ENCODE results near the gene RIPOR2. TPM values are rescaled to one million over a fixed set of nuclear protein-coding genes. Genes with fewer than 3 reads are reported as not detected.

Gene RIPOR2, protein sequence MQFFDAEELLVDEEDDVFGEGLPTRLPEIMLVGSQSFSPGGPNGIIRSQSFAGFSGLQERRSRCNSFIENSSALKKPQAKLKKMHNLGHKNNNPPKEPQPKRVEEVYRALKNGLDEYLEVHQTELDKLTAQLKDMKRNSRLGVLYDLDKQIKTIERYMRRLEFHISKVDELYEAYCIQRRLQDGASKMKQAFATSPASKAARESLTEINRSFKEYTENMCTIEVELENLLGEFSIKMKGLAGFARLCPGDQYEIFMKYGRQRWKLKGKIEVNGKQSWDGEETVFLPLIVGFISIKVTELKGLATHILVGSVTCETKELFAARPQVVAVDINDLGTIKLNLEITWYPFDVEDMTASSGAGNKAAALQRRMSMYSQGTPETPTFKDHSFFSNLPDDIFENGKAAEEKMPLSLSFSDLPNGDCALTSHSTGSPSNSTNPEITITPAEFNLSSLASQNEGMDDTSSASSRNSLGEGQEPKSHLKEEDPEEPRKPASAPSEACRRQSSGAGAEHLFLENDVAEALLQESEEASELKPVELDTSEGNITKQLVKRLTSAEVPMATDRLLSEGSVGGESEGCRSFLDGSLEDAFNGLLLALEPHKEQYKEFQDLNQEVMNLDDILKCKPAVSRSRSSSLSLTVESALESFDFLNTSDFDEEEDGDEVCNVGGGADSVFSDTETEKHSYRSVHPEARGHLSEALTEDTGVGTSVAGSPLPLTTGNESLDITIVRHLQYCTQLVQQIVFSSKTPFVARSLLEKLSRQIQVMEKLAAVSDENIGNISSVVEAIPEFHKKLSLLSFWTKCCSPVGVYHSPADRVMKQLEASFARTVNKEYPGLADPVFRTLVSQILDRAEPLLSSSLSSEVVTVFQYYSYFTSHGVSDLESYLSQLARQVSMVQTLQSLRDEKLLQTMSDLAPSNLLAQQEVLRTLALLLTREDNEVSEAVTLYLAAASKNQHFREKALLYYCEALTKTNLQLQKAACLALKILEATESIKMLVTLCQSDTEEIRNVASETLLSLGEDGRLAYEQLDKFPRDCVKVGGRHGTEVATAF
- 8.5 and 9.4 TPM in 2 replicates for total RNA-seq

DNA sequence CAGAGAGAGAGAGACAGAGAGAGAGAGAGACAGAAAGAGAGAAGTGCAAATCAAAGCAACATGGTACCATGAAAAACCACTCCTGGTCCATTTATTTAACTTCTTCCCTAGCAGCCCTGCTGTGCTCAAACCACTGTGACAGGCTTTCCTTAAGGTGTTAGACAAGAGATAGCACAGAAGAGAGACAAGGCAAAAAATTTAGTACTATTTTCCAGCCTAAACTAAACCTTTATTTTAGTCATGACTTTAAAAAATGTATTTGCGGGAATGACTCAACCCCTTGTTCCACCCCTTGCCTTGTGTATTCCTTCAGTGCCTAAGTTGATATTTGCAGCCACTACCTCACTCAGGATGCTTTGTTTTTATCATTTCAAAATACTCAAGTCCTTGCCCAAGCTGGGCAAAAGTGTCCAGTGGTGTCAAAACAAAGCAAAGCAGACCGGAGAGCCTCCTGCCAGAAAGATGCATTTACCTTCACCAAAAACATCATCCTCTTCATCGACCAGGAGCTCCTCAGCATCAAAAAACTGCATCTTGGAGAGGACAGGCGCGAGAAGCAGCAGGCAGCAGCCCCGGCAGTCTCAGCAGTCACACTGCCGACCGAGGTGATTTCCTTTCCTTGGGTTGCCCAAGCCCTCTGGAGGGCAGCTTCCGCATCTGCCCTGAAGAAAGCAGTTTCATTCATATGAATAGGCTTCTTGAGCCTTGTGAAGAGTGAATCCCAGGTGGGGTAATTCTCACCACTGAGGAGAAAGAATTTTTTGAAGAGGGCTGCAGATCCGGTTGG is at the start of gene RIPOR2:
TSS of gene RIPOR2 (minus strand) at position 595 of the 787 bp plus-strand sequence. CDS start at position 533, 62 bp downstream.
- Mint-ChIP-seq H3K4me1 (ENCODE audit: low read depth) (peaks cover 90% of the 10 kb centered on the region), H3K9me3 (no peaks in the 10 kb centered on the region)
- intact Hi-C loops (cut with micrococcal nuclease) = loop anchor here (1.0 to 10.0 kb wide), 6 partner anchors 7 to 239 kb away; no protein-coding TSS in a partner anchor

DNA sequence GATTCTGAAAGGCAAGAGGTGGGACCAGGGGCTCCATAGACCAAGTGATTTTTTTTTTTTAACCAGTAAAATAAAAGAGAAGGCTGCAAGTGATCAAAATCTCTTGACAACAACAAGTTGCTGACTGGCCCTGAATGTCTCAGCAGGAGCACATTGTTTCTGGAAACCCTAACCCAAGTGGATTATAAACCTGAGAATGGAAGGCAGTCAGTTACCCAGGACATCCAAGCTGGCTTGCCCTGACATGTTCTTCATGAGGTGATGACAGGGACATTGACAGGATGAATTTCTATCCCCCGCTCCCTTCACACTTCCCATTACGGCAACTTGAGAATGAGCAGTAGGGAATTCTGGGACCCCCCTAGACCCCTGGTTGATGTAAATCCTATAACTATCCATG is 49.6 kb upstream of the RIPOR2 start:
- no peak overlapping the region for H3K27ac Mint-ChIP-seq
- peaks cover 22% of the 10 kb centered on the region for H3K9me3 Mint-ChIP-seq
- peaks cover 30% of the 10 kb centered on the region for H3K36me3 Mint-ChIP-seq (ENCODE audit: low read depth)
- no peaks in the 10 kb centered on the region for H3K27me3 Mint-ChIP-seq (ENCODE audit: low read depth)
- intact Hi-C loops (cut with micrococcal nuclease) = no loop called here
- H3K4me3 Mint-ChIP-seq (ENCODE audit: low read depth) = no peak overlapping the region
- peaks cover 27% of the 10 kb centered on the region for H3K4me1 Mint-ChIP-seq (ENCODE audit: low read depth)
- DNase-seq (ENCODE audit: low spot score) = no peak

More for the DNA sequence above, at the start of gene RIPOR2:
- Mint-ChIP-seq H3K27me3 (ENCODE audit: low read depth) (no peaks in the 10 kb centered on the region), H3K36me3 (ENCODE audit: low read depth) (peaks cover 4% of the 10 kb centered on the region), H3K27ac (peak within 1 kb of the TSS; percentile 94), H3K4me3 (ENCODE audit: low read depth) (peak within 1 kb of the TSS; percentile 89)
- DNase-seq (ENCODE audit: low spot score) = peak; percentile 69

DNA sequence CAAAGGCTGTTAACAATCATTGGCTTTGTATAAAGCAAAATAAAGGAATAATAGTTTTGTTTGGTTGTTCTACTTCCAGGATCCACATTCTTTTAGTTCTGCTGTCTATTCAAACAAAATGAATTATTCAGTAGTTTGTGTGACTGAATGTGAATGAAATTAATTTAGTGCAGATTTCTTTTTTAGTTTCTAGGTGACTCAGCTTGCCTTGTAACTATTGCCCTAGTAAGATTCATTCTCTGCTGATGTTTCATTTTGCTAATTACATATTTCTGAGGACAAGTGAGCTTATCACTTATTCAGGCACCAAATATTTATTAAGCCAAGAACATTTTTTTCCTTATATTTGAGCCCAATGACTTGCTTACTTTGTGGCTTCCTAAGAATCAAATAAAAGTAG is 46.5 kb upstream of the RIPOR2 start:
- no peaks in the 10 kb centered on the region for H3K27me3 Mint-ChIP-seq (ENCODE audit: low read depth)
- intact Hi-C loops (cut with micrococcal nuclease) = no loop called here
- H3K27ac Mint-ChIP-seq = no peak overlapping the region
- no peak overlapping the region for H3K4me3 Mint-ChIP-seq (ENCODE audit: low read depth)
- DNase-seq (ENCODE audit: low spot score) = no peak
- peaks cover 17% of the 10 kb centered on the region for H3K36me3 Mint-ChIP-seq (ENCODE audit: low read depth)
- H3K9me3 Mint-ChIP-seq = peaks cover 10% of the 10 kb centered on the region
- peaks cover 30% of the 10 kb centered on the region for H3K4me1 Mint-ChIP-seq (ENCODE audit: low read depth)

DNA sequence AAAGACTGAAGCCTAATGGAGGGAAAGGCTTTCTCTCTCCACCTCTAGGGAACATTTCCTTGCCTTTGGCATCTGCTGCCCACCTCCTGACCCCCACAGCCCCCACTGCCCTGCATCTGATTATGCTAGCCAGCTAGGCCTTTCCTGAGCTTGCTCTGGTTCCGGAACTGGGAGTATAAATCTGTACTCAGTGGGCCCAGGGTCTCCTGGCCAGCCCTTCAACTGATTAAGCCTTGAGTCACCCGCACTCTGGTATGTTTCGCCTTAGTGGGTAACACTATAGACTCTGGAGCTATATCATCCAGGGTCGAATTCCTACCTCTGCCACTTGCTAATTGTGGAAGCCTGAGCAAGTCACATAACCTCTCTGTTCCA is 45.6 kb upstream of the RIPOR2 start:
- intact Hi-C loops (cut with micrococcal nuclease) = no loop called here

DNA sequence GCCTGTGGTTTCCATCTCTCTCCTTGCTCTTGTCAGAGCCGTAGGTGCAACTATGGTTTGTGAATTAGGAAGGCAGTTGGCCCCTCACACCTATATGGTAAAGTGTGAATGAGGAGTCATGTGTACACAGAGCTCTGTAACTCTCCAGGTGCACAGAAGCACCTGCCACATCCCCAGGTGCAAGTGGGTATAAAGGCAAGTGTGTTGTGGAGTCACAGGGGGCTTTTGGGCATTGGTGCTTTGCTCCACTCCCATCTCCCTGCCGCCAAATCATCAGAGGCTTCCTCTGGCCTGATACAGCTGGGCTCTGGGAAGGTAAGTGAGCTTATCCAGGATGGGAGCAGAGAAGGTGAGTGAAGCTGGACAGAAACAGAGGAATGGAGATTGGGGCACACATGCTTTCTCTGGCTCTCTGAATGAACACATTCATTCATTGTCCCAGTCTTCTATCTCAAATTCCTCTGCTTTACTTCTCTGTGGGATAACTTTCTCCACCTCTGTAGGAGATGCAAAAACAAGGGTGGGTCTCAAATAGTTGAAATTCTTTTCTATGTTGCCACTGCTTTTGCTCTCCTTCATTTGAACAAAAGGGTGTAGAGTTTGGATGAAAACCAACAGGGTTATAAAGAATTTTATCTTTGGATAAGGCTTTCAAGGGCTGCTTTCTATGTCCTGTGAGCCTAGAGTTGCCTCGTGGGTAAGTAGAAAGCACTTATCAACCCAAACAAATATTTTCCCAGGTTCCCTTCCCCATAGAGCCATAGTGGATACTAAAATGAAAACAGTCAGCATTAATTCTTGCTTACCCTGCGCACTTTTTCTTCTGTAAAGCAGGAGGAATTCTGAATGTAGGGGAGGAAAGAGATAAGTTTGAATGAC is 45.0 kb upstream of the RIPOR2 start:
- DNase-seq (ENCODE audit: low spot score) = no peak
- intact Hi-C loops (cut with micrococcal nuclease) = no loop called here
- no peaks in the 10 kb centered on the region for H3K27me3 Mint-ChIP-seq (ENCODE audit: low read depth)
- no peak overlapping the region for H3K27ac Mint-ChIP-seq
- H3K36me3 Mint-ChIP-seq (ENCODE audit: low read depth) = peaks cover 4% of the 10 kb centered on the region
- H3K9me3 Mint-ChIP-seq = no peaks in the 10 kb centered on the region
- peaks cover 26% of the 10 kb centered on the region for H3K4me1 Mint-ChIP-seq (ENCODE audit: low read depth)
- H3K4me3 Mint-ChIP-seq (ENCODE audit: low read depth) = no peak overlapping the region

More for the DNA sequence above, 45.6 kb upstream of the RIPOR2 start:
- Mint-ChIP-seq H3K4me1 (ENCODE audit: low read depth) (peaks cover 27% of the 10 kb centered on the region), H3K9me3 (peaks cover 1% of the 10 kb centered on the region), H3K36me3 (ENCODE audit: low read depth) (peaks cover 9% of the 10 kb centered on the region), H3K4me3 (ENCODE audit: low read depth) (no peak overlapping the region), H3K27ac (no peak overlapping the region), H3K27me3 (ENCODE audit: low read depth) (no peaks in the 10 kb centered on the region)
- no peak for DNase-seq (ENCODE audit: low spot score)

DNA sequence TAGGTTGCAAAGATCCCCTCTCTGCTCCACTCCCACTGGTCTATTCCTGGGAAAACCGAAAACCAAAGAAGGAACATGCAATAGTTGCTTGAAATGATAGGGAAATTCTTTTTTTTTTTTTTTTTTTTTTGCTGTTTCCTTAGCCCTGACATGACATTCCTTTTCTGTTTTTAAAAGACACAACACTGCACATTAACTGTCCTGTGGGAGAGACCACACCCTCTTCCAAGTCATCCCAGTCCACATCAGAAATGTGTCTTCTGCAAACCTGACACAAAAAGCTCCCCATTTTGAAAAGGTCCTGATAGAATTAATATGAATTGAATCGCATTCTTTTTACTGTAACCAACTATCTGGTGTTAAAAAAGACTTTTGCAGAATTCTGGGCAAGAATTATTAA is 43.4 kb upstream of the RIPOR2 start:
- H3K4me3 Mint-ChIP-seq (ENCODE audit: low read depth) = no peak overlapping the region
- no peaks in the 10 kb centered on the region for H3K9me3 Mint-ChIP-seq
- no peak overlapping the region for H3K27ac Mint-ChIP-seq
- intact Hi-C loops (cut with micrococcal nuclease) = no loop called here
- H3K36me3 Mint-ChIP-seq (ENCODE audit: low read depth) = peaks cover 4% of the 10 kb centered on the region
- H3K4me1 Mint-ChIP-seq (ENCODE audit: low read depth) = peaks cover 35% of the 10 kb centered on the region
- no peak for DNase-seq (ENCODE audit: low spot score)
- H3K27me3 Mint-ChIP-seq (ENCODE audit: low read depth) = no peaks in the 10 kb centered on the region

DNA sequence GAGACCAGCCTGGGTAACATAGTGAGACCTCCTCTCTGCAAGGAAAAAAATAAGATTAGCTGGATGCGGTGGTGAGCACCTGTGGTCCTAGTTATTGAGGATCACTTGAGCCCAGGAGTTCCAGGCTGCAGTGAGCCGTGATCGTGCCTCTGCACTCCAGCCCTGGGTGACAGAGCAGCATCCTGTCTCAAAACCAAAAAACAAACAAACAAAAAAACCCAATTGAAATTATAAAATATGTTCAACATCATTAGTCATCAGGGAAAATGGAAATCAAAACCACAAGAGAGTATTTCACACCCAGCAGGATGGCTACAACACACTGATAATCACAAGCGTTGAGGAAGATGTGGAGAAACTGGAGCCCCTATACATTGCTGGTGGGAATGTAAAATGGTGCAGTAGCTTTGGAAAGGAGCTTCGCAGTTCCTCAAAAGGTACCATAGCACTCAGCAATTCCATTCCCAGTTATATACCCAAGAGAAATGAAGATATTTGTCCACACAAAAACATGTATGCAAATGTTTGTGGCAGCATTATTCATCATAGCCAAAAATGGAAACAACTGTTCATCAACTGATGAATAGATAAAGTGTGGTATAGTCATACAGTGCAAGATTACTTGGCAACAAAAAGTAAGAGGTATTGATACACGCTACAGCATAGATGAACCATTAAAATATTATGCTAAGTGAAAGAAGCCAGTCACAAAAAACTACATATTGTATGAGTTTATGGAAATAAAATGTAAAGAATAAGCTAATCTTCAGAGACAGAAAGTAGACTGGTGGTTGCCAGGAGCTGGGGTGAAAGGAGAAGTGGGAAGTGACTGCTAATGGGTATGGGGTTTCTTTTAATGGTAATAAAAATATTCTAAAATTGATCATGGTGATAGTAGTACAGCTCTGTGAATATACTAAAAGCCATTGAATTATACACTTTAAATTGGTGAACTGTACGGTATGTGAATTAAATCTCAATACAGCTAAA is 38.7 kb upstream of the RIPOR2 start:
- peak; percentile 25 for DNase-seq (ENCODE audit: low spot score)
- H3K36me3 Mint-ChIP-seq (ENCODE audit: low read depth) = peaks cover 14% of the 10 kb centered on the region
- H3K4me3 Mint-ChIP-seq (ENCODE audit: low read depth) = peak overlapping the region; percentile 13
- H3K4me1 Mint-ChIP-seq (ENCODE audit: low read depth) = peaks cover 35% of the 10 kb centered on the region
- intact Hi-C loops (cut with micrococcal nuclease) = loop anchor here (1.0 kb wide), 6 partner anchors 24 to 231 kb away; no protein-coding TSS in a partner anchor
- H3K27me3 Mint-ChIP-seq (ENCODE audit: low read depth) = no peaks in the 10 kb centered on the region
- peak overlapping the region; percentile 90 for H3K27ac Mint-ChIP-seq
- H3K9me3 Mint-ChIP-seq = no peaks in the 10 kb centered on the region

DNA sequence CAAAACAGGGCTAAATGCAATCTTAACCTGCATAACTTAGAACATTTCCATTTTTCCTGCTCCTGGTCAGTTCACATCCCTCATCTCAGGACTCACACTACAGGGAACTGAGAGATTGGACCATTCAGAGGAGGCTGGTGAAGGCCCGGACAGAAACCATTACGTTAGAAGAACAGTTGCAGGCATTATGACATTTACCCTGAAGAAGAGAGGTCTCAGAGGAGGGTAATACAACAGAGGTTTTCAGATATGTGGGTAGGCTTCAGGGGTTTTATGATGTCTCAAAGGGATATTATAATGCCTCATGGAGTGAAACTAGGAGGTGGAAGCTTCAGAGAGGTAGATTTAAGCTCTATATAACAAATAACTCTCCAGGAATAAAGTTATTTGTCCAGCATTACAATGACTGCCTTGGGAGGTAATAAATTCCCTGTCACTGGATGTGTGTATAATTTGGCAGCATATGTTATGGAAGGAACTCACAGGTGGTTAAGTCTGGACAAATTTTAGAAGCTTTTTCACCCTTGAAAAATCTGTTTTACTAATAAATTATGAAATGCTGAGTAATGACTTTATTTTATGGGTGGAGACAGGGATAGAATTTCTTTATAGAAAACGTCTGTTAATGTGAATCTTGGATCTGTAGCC is 36.7 kb upstream of the RIPOR2 start:
- H3K9me3 Mint-ChIP-seq = no peaks in the 10 kb centered on the region
- DNase-seq (ENCODE audit: low spot score) = no peak
- no peak overlapping the region for H3K27ac Mint-ChIP-seq
- peaks cover 14% of the 10 kb centered on the region for H3K36me3 Mint-ChIP-seq (ENCODE audit: low read depth)
- H3K4me1 Mint-ChIP-seq (ENCODE audit: low read depth) = peaks cover 40% of the 10 kb centered on the region
- no peak overlapping the region for H3K4me3 Mint-ChIP-seq (ENCODE audit: low read depth)
- intact Hi-C loops (cut with micrococcal nuclease) = no loop called here
- no peaks in the 10 kb centered on the region for H3K27me3 Mint-ChIP-seq (ENCODE audit: low read depth)

DNA sequence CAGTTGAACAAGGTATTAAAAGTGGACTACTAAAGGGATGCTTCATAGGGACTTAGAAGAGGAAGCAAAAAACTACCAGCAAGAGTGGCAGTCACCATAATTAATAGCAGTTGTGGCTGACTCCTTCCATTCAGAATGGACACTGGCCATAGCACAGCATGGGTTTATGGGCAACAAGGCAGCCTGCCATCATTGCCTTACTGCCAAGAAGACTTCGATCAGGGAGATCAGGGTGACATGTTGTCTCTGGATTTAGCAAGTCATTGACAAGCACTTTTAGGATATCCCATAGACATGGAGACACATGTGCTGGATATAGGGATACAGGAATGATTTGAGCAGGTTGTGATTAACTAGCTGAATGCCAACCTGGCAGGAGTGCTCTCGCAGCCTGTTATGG is 35.3 kb upstream of the RIPOR2 start:
- intact Hi-C loops (cut with micrococcal nuclease) = no loop called here
- H3K27ac Mint-ChIP-seq = no peak overlapping the region
- no peak for DNase-seq (ENCODE audit: low spot score)
- no peaks in the 10 kb centered on the region for H3K9me3 Mint-ChIP-seq
- no peaks in the 10 kb centered on the region for H3K27me3 Mint-ChIP-seq (ENCODE audit: low read depth)
- no peak overlapping the region for H3K4me3 Mint-ChIP-seq (ENCODE audit: low read depth)
- H3K36me3 Mint-ChIP-seq (ENCODE audit: low read depth) = peaks cover 20% of the 10 kb centered on the region
- H3K4me1 Mint-ChIP-seq (ENCODE audit: low read depth) = peaks cover 40% of the 10 kb centered on the region

DNA sequence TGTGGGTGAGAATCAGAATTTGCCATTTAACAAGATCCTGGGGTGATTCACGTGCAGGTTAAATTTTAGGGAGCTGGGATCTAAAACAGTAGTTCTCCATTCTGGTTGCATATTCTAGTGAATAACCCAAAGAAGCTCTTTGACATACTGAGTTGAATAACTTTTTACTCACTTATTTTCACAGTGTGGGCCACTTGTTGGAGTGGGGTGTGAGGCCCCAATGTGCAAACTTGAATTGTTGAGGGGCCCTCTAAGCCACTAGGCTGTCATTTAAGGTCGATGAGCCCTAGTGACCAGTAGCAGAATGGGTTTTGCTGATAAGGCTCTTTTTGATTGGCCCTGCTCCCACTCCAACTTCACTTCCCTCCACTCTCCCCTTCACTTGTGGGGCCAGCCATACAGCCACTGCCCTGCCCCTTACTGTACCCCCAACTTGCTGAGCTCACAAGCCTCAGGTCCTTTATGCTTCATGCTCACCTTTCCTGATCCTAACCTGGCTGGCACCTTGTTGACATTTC is 33.6 kb upstream of the RIPOR2 start:
- DNase-seq (ENCODE audit: low spot score) = no peak
- Mint-ChIP-seq H3K27ac (no peak overlapping the region), H3K27me3 (ENCODE audit: low read depth) (no peaks in the 10 kb centered on the region), H3K4me1 (ENCODE audit: low read depth) (peaks cover 32% of the 10 kb centered on the region), H3K4me3 (ENCODE audit: low read depth) (no peak overlapping the region), H3K9me3 (no peaks in the 10 kb centered on the region), H3K36me3 (ENCODE audit: low read depth) (peaks cover 20% of the 10 kb centered on the region)
- intact Hi-C loops (cut with micrococcal nuclease) = no loop called here

Data from activated T-helper 2 cell treated with anti-CD3 and anti-CD28 coated beads, Interferon-gamma antibody, Interleukin-2, Interleukin-4, amounts not matched to agents 10 μg/mL and 5 μg/mL and 100 μg/mL, durations not matched to agents 14 hours and 24 hours and 36 hours (primary cell).